ENCODE measurements around the gene GBA3. TPM values are rescaled to one million over a fixed set of nuclear protein-coding genes. Genes with fewer than 3 reads are reported as not detected.

The GBA3 gene
- total RNA-seq, 4 donors from 2014 or later = not detected

DNA sequence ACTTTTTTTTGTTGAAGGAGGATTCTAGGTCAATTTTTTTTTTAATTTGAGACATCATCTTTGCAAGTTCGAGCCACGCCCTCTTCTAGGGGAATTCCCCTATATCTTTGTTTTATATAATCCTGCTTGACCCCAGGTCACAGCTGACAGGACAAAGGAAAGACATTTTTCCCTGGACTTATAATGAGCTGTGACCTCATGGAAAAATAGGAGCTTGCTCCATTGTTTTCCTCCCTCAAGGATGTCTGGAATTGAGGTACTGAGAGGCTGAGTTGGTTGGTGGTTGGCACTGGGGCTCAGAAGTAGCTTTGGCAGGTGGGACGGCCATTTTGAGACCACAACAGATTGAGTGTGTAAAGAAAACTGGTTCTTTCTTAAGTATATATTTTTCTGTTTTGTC lies 49.0 kb downstream of the GBA3 start:
- no peak for DNase-seq (ENCODE audit: low spot score in 2 of 2)
- no peak for TF ChIP-seq EP300 (IDR thresholded peaks at IDR 0.05)

DNA sequence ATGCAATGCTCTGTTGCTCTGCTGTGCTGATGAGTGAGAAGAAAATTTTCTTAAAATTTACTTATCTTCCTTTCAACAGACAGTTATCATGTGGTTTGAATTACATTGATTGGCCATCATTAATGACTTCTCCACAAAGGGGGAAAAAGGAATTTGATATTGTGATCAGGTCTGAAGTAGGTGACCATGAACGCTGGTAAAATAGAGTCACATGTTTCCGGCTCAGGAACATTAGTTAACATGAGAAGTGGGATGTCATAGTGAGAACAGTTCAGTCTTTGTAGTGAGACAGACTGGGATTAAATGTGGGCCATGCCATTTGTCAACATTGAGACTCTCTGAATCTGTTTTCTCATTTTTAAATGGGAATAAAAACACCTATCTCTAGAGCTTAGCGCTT lies 50.6 kb downstream of the GBA3 start:
- 69 to 88% methylated on average over 3 of the region's 3 CpGs for WGBS, 2 donors
- DNase-seq (ENCODE audit: low spot score in 2 of 2) = no peak
- no peaks in the 10 kb centered on the region for H3K27me3 ChIP-seq
- H3K9me3 ChIP-seq = no peaks in the 10 kb centered on the region
- H3K4me1 ChIP-seq = no peaks in the 10 kb centered on the region
- H3K36me3 ChIP-seq = no peaks in the 10 kb centered on the region
- no peak for TF ChIP-seq POLR2A (IDR thresholded peaks at IDR 0.05)
- TF ChIP-seq, protein P1, sequence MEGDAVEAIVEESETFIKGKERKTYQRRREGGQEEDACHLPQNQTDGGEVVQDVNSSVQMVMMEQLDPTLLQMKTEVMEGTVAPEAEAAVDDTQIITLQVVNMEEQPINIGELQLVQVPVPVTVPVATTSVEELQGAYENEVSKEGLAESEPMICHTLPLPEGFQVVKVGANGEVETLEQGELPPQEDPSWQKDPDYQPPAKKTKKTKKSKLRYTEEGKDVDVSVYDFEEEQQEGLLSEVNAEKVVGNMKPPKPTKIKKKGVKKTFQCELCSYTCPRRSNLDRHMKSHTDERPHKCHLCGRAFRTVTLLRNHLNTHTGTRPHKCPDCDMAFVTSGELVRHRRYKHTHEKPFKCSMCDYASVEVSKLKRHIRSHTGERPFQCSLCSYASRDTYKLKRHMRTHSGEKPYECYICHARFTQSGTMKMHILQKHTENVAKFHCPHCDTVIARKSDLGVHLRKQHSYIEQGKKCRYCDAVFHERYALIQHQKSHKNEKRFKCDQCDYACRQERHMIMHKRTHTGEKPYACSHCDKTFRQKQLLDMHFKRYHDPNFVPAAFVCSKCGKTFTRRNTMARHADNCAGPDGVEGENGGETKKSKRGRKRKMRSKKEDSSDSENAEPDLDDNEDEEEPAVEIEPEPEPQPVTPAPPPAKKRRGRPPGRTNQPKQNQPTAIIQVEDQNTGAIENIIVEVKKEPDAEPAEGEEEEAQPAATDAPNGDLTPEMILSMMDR (IDR thresholded peaks at IDR 0.05) = no peak
- no peak overlapping the region for H3K4me3 ChIP-seq
- no peak overlapping the region for H3K27ac ChIP-seq

More for the DNA sequence above, 49.0 kb downstream of the GBA3 start:
- 78 to 93% methylated on average over 3 of the region's 3 CpGs for WGBS, 2 donors
- Histone ChIP-seq H3K4me3 (no peak overlapping the region), H3K27me3 (no peaks in the 10 kb centered on the region), H3K36me3 (no peaks in the 10 kb centered on the region), H3K27ac (no peak overlapping the region), H3K9me3 (no peaks in the 10 kb centered on the region), H3K4me1 (no peaks in the 10 kb centered on the region)

DNA sequence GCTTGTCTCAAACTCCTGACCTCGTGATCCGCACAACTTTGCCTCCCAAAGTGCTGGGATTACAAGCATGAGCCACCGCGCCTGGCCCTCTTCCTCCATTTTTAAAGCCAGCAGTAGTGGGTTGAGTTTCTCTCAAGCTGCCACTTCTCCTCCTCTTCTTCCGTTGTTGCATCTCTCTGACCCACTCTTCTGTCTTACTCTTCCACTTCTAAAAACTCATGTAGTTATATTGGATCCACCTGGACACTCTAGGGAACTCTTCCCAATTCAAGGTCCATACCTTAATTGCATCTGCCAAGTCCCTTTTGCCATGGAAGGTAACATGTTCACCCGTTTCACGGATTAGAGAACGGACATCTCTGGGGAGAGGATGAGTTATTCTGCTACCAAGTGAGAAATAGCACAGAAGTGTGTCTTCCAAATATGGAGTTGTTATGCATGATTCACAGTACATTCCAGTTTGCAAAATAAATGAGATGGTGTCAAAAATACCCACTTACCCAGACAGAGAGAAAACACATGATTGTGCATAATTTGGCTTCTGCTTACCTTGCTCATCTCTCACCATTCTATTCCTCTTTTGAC lies 51.8 kb downstream of the GBA3 start:
- Histone ChIP-seq H3K4me3 (no peak overlapping the region), H3K36me3 (no peaks in the 10 kb centered on the region), H3K9me3 (no peaks in the 10 kb centered on the region), H3K27me3 (no peaks in the 10 kb centered on the region), H3K4me1 (no peaks in the 10 kb centered on the region), H3K27ac (no peak overlapping the region)
- WGBS, 2 donors = 88 to 91% methylated on average over 8 of the region's 8 CpGs
- DNase-seq (ENCODE audit: low spot score in 2 of 2) = no peak
- TF ChIP-seq, protein P1 (IDR thresholded peaks at IDR 0.05) = no peak
- TF ChIP-seq POLR2A (IDR thresholded peaks at IDR 0.05) (no peak), EP300 (IDR thresholded peaks at IDR 0.05) (no peak)

DNA sequence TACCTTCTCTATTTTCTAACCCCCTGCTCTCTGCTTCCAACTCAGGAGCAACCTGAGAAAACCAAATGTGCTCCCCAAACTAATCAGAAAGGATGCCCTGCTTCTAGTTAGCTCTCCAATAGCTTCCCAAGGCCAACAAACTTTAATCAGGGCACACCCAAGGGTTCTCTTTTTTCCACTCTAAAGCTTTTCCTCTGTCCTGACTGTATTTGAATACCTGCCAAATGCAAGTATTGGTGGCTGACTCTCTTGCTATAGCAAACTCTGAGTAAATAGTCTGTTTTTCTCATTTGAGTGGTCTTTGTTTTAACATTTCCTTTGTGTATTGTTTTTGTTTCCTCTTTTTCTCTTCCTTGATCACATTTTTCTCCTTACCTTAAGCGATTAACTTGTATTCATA lies 52.5 kb downstream of the GBA3 start:
- TF ChIP-seq EP300 (IDR thresholded peaks at IDR 0.05) (no peak), POLR2A (IDR thresholded peaks at IDR 0.05) (no peak)
- TF ChIP-seq, protein P1 (IDR thresholded peaks at IDR 0.05) = no peak
- WGBS, 2 donors = 58 to 70% methylated on average over 1 of the region's 1 CpG
- H3K27ac ChIP-seq = no peak overlapping the region
- no peak for DNase-seq (ENCODE audit: low spot score in 2 of 2)
- no peaks in the 10 kb centered on the region for H3K36me3 ChIP-seq
- H3K9me3 ChIP-seq = no peaks in the 10 kb centered on the region
- no peaks in the 10 kb centered on the region for H3K27me3 ChIP-seq
- no peaks in the 10 kb centered on the region for H3K4me1 ChIP-seq
- no peak overlapping the region for H3K4me3 ChIP-seq

DNA sequence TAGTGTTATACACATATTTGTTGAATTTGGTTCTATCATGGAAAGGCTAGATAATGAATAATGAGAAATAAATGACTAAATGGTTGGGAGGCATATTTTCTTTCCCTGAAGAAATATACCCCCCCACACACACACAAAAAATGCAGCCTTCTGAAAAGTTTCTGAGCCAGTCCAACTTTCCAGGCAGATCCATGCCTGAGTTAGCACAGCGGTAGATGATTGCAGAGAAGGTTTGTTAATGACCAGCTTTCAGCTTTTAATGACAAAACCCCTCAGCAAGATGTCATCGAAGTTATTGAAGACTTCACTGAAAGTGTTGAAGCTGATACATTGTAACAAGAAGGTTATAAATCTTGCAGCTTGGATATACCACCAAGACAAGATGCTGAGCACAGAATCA lies 61.4 kb downstream of the GBA3 start:
- Histone ChIP-seq H3K4me1 (no peaks in the 10 kb centered on the region), H3K9me3 (no peaks in the 10 kb centered on the region), H3K27me3 (no peaks in the 10 kb centered on the region), H3K36me3 (no peaks in the 10 kb centered on the region), H3K27ac (no peak overlapping the region), H3K4me3 (no peak overlapping the region)
- TF ChIP-seq, protein P1 (IDR thresholded peaks at IDR 0.05) = no peak
- TF ChIP-seq EP300 (IDR thresholded peaks at IDR 0.05) (no peak), POLR2A (IDR thresholded peaks at IDR 0.05) (no peak)
- WGBS, 2 donors = 70 to 87% methylated on average over 2 of the region's 2 CpGs
- DNase-seq (ENCODE audit: low spot score in 2 of 2) = no peak

DNA sequence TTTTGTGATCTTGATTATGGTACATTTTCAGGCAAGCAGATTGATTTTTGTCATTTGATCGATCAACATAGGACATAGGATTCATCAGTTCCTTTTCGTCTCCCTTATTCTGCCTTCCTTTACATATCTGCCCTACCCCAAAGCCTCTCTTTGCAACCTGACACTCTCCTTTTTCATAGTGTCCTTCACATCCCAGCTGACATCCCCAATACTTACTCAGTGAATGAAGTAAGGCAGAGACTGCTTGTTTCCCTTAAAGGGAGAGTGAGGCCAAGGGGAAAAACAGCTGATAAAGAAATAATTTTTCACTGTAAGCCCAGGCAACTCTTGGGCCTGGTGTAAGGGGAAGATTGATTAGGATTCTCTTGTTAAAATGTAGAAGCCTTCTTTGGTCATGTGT lies 69.8 kb downstream of the GBA3 start:
- Histone ChIP-seq H3K36me3 (no peaks in the 10 kb centered on the region), H3K27me3 (no peaks in the 10 kb centered on the region)
- DNase-seq (ENCODE audit: low spot score in 2 of 2) = no peak

More for the DNA sequence above, 69.8 kb downstream of the GBA3 start:
- Histone ChIP-seq H3K4me3 (no peak overlapping the region), H3K9me3 (no peaks in the 10 kb centered on the region), H3K4me1 (no peaks in the 10 kb centered on the region), H3K27ac (no peak overlapping the region)
- TF ChIP-seq, protein P1 (IDR thresholded peaks at IDR 0.05) = no peak
- TF ChIP-seq POLR2A (IDR thresholded peaks at IDR 0.05) = no peak
- no peak for TF ChIP-seq EP300 (IDR thresholded peaks at IDR 0.05)
- WGBS, 2 donors = 88 to 92% methylated on average over 2 of the region's 2 CpGs
